Uterus (tissue), 2 donors: ENCODE measurements around the gene CTDSPL.

Experiments
- POLR2A ChIP-seq, 2 donors: fragments of 450-650 bp; IDR thresholded peaks; one replicate each; pipeline ENCODE4 v1.6.1; 2016; ENCODE audit warnings: antibody characterized with exemption in 2 of 2, mild to moderate bottlenecking in 1 of 2, moderate library complexity in 1 of 2
- TF ChIP-seq, protein P1 (sequence below), 4 experiments: fragments of 200-600 bp in 2 of 4; fragments of 450-650 bp in 2 of 4; sonication (generic) in 2 of 4; IDR thresholded peaks; one replicate each; pipeline ENCODE4 v1.5.1; 2016 to 2019; ENCODE audit warnings: antibody characterized with exemption in 4 of 4, mild to moderate bottlenecking in 2 of 4, moderate library complexity in 1 of 4

DNA sequence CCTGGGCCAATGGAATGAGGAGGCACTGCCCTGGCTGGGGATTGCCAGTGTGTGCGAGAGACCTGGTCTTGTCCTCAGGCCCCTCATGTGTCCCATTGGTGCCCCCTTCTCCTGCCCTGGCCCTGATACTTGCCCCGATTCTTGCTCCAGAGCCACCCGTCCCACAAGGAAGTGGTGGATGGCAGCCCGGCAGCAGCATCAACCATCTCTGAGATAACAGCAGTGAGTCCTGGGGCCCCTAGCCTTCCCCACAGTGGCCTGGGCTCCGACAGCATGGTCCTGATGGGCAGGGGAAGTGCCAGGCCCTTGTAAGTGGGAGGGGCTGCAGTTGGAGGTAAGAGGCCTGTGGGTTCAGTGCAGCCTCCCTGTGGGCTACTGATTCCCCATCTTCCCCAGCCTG, 144.4 kb downstream of the CTDSPL start:
- no peak for TF ChIP-seq POLR2A (IDR thresholded peaks at IDR 0.05)
- TF ChIP-seq, protein P1, sequence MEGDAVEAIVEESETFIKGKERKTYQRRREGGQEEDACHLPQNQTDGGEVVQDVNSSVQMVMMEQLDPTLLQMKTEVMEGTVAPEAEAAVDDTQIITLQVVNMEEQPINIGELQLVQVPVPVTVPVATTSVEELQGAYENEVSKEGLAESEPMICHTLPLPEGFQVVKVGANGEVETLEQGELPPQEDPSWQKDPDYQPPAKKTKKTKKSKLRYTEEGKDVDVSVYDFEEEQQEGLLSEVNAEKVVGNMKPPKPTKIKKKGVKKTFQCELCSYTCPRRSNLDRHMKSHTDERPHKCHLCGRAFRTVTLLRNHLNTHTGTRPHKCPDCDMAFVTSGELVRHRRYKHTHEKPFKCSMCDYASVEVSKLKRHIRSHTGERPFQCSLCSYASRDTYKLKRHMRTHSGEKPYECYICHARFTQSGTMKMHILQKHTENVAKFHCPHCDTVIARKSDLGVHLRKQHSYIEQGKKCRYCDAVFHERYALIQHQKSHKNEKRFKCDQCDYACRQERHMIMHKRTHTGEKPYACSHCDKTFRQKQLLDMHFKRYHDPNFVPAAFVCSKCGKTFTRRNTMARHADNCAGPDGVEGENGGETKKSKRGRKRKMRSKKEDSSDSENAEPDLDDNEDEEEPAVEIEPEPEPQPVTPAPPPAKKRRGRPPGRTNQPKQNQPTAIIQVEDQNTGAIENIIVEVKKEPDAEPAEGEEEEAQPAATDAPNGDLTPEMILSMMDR (IDR thresholded peaks at IDR 0.05) = no peak
